ENCODE measurements around the gene TBX20.
"Not testable (repeated sequence)": the region's sequence is repeated elsewhere in the genome, so short reads cannot be mapped to it uniquely, and the experiment has no call there.

Gene TBX20

DNA sequence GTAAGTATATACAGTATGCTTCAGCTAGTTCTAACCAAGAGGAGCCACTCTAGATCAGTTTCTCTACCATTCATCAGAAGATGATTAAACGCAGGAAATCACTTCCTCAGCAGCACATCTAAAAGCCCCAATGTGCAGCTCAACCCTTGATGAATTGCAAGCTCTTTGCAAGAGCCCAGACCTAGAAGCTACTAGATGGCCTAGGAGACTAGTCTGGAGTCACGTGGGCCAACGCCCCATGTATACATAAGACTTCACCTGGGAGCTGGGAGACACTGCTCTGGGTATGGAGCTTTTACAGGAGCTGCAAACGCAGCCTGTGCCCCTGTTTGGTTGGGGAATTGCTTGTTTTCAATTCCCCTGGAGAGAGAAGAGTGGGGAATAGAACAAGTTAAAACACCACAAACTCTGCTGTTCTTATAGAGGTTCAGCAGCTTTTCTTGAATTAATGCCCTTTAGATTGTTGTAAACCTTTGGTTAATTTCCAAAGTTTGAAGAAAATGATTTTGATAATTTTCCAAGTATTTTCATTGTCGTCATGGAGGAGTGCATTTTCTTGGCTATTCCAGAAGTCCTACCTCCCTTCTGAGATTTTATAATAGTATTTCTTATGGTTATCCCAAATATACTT, 69.9 kb downstream of the TBX20 start:
- not testable (repeated sequence) for H3K4me1 ChIP-seq (ENCODE audit: control insufficient read depth, insufficient read depth, low read length); H3K9me3 ChIP-seq (ENCODE audit: control insufficient read depth, insufficient read depth, low read length); H3K4me3 ChIP-seq (ENCODE audit: low read depth, low read length); H3K9ac ChIP-seq (ENCODE audit: low read depth, low read length); H3K36me3 ChIP-seq (ENCODE audit: control insufficient read depth, insufficient read depth, low read length)
- peaks cover 29% of the 10 kb centered on the region for H3K27me3 ChIP-seq (ENCODE audit: control insufficient read depth, insufficient read depth, low read length)

DNA sequence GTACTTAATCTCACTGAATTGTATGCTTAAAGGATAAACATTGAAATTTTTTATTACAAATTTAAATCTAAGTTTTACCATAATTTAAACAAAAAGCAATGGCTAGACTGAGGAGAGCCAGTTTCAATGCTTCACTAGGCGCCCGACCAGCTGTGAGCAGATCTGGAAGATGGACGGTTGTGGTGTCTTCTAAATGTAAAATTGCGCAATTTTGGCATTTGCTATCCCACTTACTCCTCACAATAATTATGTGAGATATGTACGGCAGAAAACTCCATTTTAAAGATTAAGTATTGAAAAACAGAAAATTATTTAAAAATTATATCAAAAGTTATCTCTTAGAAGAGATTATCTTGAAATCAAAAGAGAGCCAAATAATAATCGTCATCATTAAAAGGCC, 73.2 kb downstream of the TBX20 start:
- H3K4me1 ChIP-seq (ENCODE audit: control insufficient read depth, insufficient read depth, low read length); H3K9me3 ChIP-seq (ENCODE audit: control insufficient read depth, insufficient read depth, low read length); H3K36me3 ChIP-seq (ENCODE audit: control insufficient read depth, insufficient read depth, low read length): not testable (repeated sequence)

DNA sequence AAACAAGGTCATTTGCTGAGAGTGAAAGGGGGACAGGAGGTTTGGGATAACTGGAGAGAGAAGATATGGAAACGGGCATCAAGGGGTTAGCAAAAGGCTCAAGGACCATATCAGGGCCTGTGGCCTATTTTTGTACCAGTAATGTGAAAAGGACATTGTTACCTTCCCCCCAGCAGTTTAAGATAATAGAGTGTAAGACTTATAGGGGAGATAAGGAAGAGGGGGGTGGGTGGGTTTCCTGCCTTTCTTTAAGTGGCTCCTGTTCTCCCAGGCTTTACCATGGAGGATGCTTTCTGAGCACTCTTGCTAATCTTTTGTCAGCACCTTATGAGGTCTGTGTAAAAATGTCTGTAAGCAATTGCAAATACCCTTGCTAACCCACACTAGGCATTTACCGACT, 80.7 kb downstream of the TBX20 start:
- H3K9ac ChIP-seq (ENCODE audit: low read depth, low read length); H3K27me3 ChIP-seq (ENCODE audit: control insufficient read depth, insufficient read depth, low read length); H3K9me3 ChIP-seq (ENCODE audit: control insufficient read depth, insufficient read depth, low read length); H3K36me3 ChIP-seq (ENCODE audit: control insufficient read depth, insufficient read depth, low read length); H3K4me1 ChIP-seq (ENCODE audit: control insufficient read depth, insufficient read depth, low read length); H3K4me3 ChIP-seq (ENCODE audit: low read depth, low read length): not testable (repeated sequence)

More for the DNA sequence above, 73.2 kb downstream of the TBX20 start:
- not testable (repeated sequence) for H3K4me3 ChIP-seq (ENCODE audit: low read depth, low read length); H3K9ac ChIP-seq (ENCODE audit: low read depth, low read length); H3K27me3 ChIP-seq (ENCODE audit: control insufficient read depth, insufficient read depth, low read length)

DNA sequence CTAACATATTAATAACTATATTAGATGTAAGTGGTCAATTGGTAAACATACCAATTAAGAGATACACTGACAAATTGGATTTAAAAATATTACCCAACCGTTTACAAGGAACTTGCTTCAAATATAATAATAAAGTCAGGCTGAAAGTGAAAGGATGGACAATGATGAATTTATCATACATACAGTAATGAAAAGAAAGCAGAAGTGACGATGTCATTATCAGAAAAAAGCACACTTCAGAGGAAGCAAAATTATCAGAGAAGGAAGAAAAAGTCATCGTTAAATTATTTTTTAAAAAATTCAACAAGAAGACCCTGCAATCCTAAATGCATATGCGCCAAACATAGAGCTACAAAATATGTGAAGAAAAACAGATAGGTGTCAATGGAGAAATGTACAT, 81.8 kb downstream of the TBX20 start:
- H3K4me3 ChIP-seq (ENCODE audit: low read depth, low read length); H3K36me3 ChIP-seq (ENCODE audit: control insufficient read depth, insufficient read depth, low read length); H3K9ac ChIP-seq (ENCODE audit: low read depth, low read length); H3K27me3 ChIP-seq (ENCODE audit: control insufficient read depth, insufficient read depth, low read length); H3K9me3 ChIP-seq (ENCODE audit: control insufficient read depth, insufficient read depth, low read length); H3K4me1 ChIP-seq (ENCODE audit: control insufficient read depth, insufficient read depth, low read length): not testable (repeated sequence)

DNA sequence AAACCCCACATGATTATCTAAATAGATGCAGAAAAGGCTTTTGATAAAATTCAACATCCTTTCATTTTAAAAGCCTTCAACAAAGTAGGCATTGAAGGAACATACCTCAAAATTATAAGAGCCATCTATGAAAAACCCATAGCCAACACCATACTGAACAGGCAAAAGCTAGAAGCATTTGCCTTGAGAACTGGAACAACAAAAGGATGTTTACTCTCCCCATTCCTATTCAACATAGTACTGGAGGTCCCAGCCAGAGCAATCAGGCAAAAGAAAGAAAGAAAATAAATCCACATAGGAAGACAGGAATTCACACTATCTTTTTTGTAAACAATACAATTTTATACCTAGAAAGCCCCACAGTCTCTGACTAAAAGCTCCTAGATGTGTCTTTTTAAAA, 86.2 kb downstream of the TBX20 start:
- H3K9ac ChIP-seq (ENCODE audit: low read depth, low read length); H3K27me3 ChIP-seq (ENCODE audit: control insufficient read depth, insufficient read depth, low read length); H3K4me1 ChIP-seq (ENCODE audit: control insufficient read depth, insufficient read depth, low read length); H3K36me3 ChIP-seq (ENCODE audit: control insufficient read depth, insufficient read depth, low read length); H3K4me3 ChIP-seq (ENCODE audit: low read depth, low read length); H3K9me3 ChIP-seq (ENCODE audit: control insufficient read depth, insufficient read depth, low read length): not testable (repeated sequence)

DNA sequence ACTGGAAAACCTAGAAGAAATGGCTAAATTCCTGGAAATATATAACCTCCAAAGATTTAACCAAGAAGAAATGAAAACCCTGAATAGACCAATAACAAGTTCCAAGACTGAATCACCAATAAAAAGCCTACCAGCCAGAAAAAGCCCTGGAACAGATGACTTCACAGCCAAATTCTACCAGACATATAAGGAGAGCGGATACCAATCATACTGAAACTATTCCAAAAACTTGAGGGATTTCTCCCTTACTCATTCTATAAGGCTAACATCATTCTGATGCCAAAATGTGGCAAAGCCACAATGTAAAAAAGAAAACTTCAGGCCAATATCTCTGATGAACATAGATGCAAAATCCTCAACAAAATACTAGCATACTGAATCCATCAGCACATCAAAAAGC, 86.7 kb downstream of the TBX20 start:
- H3K9me3 ChIP-seq (ENCODE audit: control insufficient read depth, insufficient read depth, low read length); H3K4me1 ChIP-seq (ENCODE audit: control insufficient read depth, insufficient read depth, low read length); H3K9ac ChIP-seq (ENCODE audit: low read depth, low read length); H3K4me3 ChIP-seq (ENCODE audit: low read depth, low read length); H3K27me3 ChIP-seq (ENCODE audit: control insufficient read depth, insufficient read depth, low read length); H3K36me3 ChIP-seq (ENCODE audit: control insufficient read depth, insufficient read depth, low read length): not testable (repeated sequence)

DNA sequence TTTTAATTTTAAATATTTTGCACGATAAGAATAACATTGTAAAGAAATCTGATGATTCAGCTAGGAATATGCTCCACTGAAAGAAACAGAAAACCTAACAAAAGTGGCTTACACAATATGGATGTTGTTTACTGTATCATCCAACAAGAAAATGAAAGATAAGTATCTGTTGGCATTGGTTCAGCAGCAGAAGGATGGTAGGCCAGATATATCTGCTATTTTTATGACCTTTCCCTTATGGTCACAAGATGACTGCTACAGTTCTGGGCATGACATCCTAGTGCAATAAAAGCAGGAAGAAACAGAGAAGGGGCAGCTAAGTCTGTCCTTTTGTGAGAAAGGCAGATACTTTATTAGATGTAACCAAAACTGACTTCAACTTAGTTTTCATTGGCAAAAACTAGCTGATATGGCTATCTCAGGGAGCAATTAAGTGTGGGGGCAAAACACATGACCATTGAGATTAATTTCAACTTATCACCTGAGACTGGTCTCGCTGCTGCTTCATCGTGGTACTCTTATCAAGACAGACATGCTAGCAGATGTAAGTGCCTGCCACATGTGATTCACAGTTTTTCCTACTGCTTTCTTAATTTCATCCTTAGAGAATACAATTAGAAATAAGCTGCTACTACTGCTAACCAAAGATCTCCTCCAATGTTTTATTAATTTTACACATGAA, 92.7 kb downstream of the TBX20 start:
- not testable (repeated sequence) for H3K9me3 ChIP-seq (ENCODE audit: control insufficient read depth, insufficient read depth, low read length); H3K4me3 ChIP-seq (ENCODE audit: low read depth, low read length); H3K9ac ChIP-seq (ENCODE audit: low read depth, low read length); H3K36me3 ChIP-seq (ENCODE audit: control insufficient read depth, insufficient read depth, low read length); H3K27me3 ChIP-seq (ENCODE audit: control insufficient read depth, insufficient read depth, low read length); H3K4me1 ChIP-seq (ENCODE audit: control insufficient read depth, insufficient read depth, low read length)

Data from iPS-15b (cell line).